GM18505 (cell line): ENCODE measurements around the gene HMGXB3.

Experiments
- ATAC-seq: cut with Tn5 transposase; IDR thresholded peaks from one replicate; pipeline ENCODE4 v1.9.1; 2021; ENCODE audit not compliant: unreplicated experiment
- POLR2A ChIP-seq: IDR thresholded peaks from 4 replicates; pipeline ENCODE4 v1.6.1; 2011; ENCODE audit warnings: borderline replicate concordance; ENCODE audit not compliant: insufficient read depth, insufficient read length; ENCODE audit errors: extremely low read depth

HMGXB3 gene

DNA sequence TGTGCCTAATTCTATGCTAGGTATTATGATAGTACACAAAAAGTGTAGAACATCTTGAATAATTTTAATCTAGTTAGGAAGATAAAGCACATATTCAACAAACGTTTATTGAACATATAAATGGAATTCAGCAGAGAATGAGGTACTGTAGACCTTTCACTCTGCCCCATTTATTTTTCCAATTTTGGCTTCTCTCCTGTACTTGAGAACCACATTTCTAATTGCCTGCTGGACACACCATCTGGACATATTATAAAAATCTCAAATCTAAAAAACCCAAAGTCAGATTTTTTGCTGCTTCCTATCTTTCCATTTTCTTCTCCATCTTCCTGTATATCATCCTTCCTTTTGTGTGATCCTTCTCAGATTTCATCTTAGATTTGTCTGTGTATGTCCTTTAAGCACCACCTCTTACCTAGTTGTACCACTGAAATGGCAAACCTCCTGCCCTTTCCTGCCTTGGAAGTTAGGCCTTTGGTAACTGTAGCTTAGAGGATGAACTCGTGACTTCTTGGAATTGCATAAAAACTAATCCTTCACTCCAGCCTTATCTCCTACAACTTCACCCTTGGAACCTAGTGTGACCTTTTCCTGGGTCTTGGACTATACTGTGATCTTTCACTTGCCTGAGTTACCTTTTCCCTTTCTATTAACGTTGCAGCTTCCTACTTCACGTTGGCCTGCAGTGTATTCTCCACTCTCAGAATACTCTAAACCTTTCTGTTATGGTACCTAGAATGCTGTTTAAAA is 31.2 kb upstream of the HMGXB3 start:
- TF ChIP-seq POLR2A: no peak
- no peak for ATAC-seq

DNA sequence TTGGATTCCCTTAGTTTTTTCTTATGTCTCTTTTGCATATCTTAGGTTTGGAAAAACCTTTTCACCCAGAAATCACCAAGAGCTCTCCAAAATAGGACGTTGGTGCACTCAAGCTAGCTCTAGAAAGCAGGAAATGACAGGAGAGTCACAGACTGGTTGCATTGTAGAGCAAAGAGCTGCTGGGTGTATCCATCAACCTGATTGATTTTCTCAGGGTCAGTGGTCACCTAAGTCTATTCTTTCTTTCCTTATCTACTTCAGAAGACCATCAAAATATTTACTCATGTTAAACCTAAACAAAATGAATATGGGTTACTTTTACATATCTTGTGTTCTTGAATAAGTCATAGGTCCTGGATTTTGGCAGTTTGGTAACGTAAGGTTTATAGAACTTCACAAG is 25.1 kb upstream of the HMGXB3 start:
- no peak for TF ChIP-seq POLR2A
- no peak for ATAC-seq

- ATAC-seq: no peak
- TF ChIP-seq POLR2A: no peak
Observed at GRCh38 chr5:149979896-149980295, 20.6 kb upstream of the HMGXB3 start.

DNA sequence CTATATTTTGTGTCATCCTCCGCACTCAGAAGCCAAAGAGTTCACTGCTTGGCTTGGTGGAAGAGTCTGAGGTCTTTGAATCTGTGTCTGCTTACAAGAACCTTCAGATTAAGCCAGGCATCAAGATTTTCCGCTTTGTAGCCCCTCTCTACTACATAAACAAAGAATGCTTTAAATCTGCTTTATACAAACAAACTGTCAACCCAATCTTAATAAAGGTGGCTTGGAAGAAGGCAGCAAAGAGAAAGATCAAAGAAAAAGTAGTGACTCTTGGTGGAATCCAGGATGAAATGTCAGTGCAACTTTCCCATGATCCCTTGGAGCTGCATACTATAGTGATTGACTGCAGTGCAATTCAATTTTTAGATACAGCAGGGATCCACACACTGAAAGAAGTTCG is 19.3 kb upstream of the HMGXB3 start:
- no peak for ATAC-seq
- TF ChIP-seq POLR2A: no peak

DNA sequence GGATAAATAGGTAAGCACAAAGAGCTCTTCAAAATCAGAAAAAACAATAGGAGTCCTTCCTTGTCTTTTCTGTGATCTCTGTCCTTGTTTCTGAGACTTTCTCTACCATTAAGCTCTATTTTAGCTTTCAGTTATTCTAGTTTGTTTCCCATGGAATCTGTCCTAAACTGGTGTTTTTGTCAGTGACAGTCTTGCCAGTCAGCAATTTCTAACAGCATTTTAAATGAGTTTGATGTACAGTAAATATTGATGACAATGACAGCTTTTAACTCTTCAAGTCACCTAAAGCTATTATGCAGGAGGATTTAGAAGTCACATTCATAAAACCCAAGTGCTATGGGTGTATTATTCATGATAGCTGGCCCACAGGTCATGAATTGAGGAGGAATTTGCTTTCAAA is 18.0 kb upstream of the HMGXB3 start:
- TF ChIP-seq POLR2A: no peak
- no peak for ATAC-seq

DNA sequence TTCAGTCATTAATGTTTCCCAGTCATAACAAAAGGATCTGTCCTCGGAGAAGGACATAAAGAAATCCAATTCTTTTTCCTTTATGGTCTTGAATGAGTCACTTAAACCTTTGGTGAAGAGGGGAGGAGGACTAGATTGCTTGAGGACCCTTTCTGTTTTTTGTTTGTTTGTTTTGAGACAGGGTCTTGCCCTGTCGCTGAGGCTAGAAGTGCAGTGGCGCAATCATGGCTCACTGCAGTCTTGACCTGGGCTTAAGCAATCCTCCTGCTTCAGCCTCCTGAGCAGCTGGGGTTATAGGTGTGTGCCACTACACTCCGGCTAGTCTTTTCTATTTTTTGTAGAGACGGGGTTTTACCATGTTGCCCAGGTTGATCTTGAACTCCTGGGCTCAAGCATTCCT is 12.4 kb upstream of the HMGXB3 start:
- no peak for TF ChIP-seq POLR2A

DNA sequence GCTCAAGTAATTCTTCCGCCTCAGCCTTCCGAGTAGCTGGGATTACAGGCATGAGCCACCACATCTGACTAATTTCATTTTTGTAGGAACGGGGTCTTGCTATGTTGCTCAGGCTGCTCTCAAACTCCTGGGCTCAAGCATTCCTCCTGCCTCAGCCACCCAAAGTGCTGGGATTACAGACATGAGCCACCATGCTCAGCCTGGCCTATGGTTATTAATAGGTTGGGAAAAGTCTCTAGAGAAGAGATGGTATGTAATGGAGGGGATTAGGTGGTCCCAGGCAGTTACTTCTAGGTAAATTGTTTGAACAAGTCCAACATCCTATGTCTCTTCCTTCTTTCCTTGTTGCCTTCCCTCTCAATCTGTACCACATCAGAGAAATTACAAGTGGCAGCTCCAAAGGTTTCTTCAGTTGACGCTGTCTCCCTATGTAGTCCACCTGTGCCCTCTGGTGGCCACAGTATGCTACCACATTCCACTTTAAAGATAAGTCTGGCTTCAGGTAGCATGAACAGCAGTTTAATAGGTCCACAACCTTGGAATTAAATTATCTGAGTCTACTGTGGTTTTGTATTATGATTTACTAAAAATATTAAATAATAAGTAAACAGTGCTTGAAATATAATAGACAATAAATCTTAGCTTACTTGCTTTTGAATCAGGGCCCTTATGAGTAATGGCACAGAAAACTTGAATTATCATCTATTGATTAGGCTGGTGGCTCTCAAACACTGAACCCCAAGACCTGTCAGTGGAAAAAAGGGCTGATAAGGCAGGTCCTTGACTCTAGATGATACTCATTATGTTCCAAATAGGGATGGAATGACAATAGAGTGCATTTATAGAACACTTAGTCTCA is 9.8 kb upstream of the HMGXB3 start:
- no peak for TF ChIP-seq POLR2A
- no peak for ATAC-seq

More for the DNA sequence above, 12.4 kb upstream of the HMGXB3 start:
- no peak for ATAC-seq

- no peak for TF ChIP-seq POLR2A
- ATAC-seq: no peak
Observed at GRCh38 chr5:149993471-149993870, 7.1 kb upstream of the HMGXB3 start.

DNA sequence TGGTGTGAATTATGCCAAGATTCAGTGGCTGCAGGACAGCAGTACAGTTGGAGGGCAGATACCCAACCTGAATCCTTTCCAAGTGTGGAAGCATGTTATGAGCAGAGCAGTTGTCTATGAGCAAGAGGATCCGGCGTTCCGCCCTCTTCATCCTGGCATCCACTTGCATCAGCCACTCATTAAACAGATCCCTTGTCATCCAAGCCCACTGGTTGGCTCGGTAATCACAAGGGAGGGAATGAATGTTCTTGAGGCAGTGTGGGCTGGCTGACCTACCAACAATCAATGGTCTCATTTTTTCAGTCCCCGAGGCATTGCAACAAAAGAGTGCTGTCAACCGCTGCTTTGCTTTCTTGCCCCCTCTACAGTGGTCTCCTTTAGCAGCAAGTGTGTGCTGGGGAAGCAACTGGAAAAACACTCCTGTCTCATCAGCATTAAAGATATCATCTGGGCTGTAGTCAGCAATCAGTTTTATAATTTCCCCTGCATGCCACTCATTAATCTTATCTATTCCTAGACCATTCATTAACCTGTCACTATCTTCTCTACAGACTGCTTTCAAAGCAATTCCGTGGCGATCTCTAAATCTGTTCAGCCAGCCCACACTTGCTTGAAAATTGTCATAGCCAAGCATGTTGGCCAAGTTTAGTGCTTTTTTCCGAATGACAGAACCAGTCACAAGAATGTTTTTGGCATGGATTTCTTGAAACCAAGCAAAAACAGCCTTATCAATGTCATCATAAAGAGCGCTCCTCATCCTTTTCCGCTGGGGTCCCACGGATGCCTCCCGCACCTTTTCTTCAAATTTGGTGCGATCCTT is 4.9 kb upstream of the HMGXB3 start:
- TF ChIP-seq POLR2A: no peak
- ATAC-seq: no peak

DNA sequence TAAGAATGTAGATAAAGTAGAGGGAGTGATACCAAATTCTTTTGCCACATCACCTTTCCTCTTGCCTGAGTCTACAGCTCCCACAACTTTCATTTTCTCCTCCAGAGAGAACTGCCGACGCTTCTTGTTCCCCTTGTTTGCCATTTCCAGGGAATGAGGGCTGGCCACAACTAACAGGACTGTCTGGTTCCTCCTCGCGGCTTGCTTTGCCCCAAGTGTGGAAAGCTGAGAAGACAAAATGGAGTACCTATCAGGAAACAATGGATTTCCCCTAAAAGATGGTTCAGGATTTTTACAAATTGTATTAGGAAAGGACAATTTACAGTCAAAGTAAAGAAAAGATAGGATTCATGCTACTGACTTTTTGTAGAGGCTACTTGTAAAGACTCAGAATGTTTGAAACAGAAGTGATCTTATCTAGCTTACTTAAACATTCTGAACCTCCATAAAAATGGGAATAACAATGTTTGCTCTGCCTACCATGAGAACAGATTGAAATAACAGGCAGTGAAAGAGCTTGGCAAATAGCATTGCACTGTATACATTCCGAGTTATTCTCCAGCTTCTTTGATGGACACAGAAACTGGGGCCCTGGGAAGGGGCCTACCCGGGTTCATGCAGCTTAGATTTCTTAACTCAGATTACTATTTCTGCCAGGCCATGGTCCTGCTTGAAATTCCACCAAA is 4.2 kb upstream of the HMGXB3 start:
- ATAC-seq: no peak
- TF ChIP-seq POLR2A: no peak

DNA sequence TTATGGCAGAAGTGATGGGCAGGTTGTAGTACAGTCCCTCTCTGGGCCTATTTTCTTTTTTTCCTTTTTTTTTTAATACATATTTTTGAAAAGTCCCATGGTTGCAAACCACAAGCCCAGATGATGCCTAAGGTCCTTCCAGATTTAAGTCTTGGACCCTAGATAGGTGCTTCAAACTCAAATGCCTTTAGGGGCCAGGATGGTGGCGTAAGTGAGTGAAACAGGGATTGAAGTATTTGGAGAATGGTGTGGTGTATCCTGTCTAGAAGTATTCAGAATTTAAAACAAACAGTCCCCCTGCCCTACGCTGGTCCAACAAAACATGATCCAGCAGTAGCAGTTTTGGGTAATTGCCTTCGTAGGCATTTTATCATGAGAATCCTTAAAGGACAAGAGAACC is 2.3 kb upstream of the HMGXB3 start:
- no peak for TF ChIP-seq POLR2A
- ATAC-seq: no peak

GRCh38 chr5:149999359-149999758 is 1.2 kb upstream of the HMGXB3 start:
- ATAC-seq: no peak
- TF ChIP-seq POLR2A: no peak

- no peak for TF ChIP-seq POLR2A
- ATAC-seq: no peak
Observed at GRCh38 chr5:149999866-150000255, 678 bp upstream of the HMGXB3 start.
